Colonic mucosa (tissue), 4 donors: Measurements from ENCODE around the gene MAG. TPM values are rescaled to one million over a fixed set of nuclear protein-coding genes. Genes with fewer than 3 reads are reported as not detected.
A peak's percentile ranks its signal among the peaks of the same experiment; 100 is the strongest.

Source experiments
- DNase-seq: peaks from one replicate; pipeline ENCODE4 v3.0.0-alpha.2; 2020
- H3K27ac ChIP-seq: fragments of 200-600 bp; one replicate; pipeline ENCODE4 v1.8.0; 2021
- H3K27me3 ChIP-seq: fragments of 200-600 bp; one replicate; pipeline ENCODE4 v1.8.0; 2021
- H3K36me3 ChIP-seq: fragments of 200-600 bp; one replicate; pipeline ENCODE4 v1.8.0; 2021
- H3K4me1 ChIP-seq: fragments of 200-600 bp; one replicate; pipeline ENCODE4 v1.8.0; 2021; ENCODE audit warnings: mild to moderate bottlenecking
- H3K4me3 ChIP-seq: fragments of 200-600 bp; one replicate; pipeline ENCODE4 v1.8.0; 2021
- H3K9ac ChIP-seq, 2 donors: one replicate each; pipeline ENCODE4 v1.7.0; 2013; ENCODE audit warnings: control low read depth in 2 of 2, low read depth in 2 of 2, low read length in 2 of 2
- H3K9me3 ChIP-seq: fragments of 200-600 bp; one replicate; pipeline ENCODE4 v1.8.0; 2021
- intact Hi-C: fragments of 100-400 bp; cut with DNase I; formaldehyde crosslinking; loops from one replicate; pipeline ENCODE4 v1.14.1; 2022
- total RNA-seq, 2 donors: library from RNA; stranded (reverse); fragmentation: NEBNext Ultra II Directional in 1 of 2; extraction: Animal tissue kit (Norgen Biotek cat#: 25700) in 1 of 2; gene quantifications; one replicate each; pipeline ENCODE4 v1.2.1, GENCODE V29; 2021
- TF ChIP-seq, protein P1 (sequence below): fragments of 200-600 bp; IDR thresholded peaks from one replicate; pipeline ENCODE4 v1.8.0; 2022; ENCODE audit warnings: antibody characterized with exemption, mild to moderate bottlenecking
- donor health status: healthy.
- donor health status: DM: no; HTN: no; CAD: no.
- donor health status: DM: no; HTN: no; CAD: no.

The MAG gene
- total RNA-seq, 2 donors from 2014 or later: not detected

DNA sequence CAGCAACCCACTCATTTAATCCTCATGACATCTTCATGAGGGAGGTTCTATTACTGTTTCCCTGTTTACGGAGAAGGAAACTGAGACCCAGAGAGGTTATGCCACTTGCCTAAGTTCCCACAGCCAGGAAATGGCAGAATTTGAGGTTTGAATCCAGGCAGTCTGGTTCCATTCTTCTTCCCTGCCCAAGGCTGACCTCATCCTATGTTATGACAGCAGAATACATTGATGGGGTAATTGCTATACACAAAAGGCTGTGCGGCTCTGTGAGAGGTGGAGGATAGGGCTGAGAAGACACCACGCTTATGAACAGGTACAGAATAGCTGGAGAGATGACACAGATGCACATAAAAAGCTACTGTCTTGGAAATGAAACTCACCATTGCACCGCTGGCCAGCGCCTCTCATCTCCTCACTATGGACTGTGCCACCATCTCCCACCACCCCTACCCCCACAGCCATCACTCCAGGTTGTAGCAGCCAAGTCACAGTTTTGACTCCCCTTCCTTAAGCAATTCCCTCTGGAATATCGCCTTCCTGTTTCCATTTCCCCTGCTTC is 11.5 kb downstream of the MAG start:
- H3K36me3 ChIP-seq: no peaks in the 10 kb centered on the region
- H3K9me3 ChIP-seq: no peaks in the 10 kb centered on the region
- TF ChIP-seq, protein P1, sequence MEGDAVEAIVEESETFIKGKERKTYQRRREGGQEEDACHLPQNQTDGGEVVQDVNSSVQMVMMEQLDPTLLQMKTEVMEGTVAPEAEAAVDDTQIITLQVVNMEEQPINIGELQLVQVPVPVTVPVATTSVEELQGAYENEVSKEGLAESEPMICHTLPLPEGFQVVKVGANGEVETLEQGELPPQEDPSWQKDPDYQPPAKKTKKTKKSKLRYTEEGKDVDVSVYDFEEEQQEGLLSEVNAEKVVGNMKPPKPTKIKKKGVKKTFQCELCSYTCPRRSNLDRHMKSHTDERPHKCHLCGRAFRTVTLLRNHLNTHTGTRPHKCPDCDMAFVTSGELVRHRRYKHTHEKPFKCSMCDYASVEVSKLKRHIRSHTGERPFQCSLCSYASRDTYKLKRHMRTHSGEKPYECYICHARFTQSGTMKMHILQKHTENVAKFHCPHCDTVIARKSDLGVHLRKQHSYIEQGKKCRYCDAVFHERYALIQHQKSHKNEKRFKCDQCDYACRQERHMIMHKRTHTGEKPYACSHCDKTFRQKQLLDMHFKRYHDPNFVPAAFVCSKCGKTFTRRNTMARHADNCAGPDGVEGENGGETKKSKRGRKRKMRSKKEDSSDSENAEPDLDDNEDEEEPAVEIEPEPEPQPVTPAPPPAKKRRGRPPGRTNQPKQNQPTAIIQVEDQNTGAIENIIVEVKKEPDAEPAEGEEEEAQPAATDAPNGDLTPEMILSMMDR: no peak
- no peak overlapping the region for H3K9ac ChIP-seq
- intact Hi-C loops: no loop called here
- no peaks in the 10 kb centered on the region for H3K4me1 ChIP-seq
- no peak overlapping the region for H3K27ac ChIP-seq
- H3K27me3 ChIP-seq: no peaks in the 10 kb centered on the region
- DNase-seq: no peak
- no peak overlapping the region for H3K4me3 ChIP-seq

DNA sequence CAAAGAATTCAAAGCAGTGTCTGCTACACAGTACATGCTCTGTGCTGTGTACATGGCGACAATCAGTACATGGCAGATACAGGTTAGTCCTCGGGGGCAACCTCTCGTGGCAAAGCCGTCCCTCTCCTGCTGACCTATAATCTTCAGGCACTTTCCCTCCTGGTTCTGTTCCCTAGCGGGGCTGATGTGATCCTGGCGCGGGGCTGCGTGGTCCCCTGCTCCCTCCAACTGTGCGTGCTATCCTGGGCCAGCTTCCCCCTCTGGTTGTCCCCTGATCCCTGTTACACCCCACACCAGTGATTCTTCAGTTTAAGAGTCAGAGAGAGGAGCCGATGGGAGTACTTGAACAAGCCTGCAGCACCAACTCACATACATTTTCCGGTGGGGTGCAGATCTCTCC is 12.1 kb downstream of the MAG start:
- no peaks in the 10 kb centered on the region for H3K9me3 ChIP-seq
- intact Hi-C loops: no loop called here

DNA sequence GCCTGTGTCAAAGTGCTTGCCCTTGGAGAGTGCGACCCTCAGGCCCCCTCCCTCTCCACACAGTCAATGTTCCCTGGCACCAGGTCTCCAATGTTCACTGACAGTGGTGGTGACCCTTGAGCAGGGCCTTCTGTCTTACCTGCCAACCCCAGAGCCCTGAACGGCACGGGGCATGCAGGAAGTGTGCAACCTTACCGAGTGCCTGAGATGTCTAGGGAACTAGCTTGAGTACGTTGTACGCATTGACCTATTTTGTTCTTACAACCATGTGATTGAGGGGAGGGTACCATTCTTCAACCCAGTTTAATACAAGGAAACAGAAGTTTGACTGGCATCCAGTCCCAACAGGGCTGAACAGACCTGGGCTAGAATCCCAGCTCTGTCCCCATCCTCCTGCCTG is 13.2 kb downstream of the MAG start:
- TF ChIP-seq, protein P1: no peak
- H3K36me3 ChIP-seq: no peaks in the 10 kb centered on the region
- H3K27me3 ChIP-seq: no peaks in the 10 kb centered on the region
- intact Hi-C loops: no loop called here
- no peak overlapping the region for H3K27ac ChIP-seq
- no peak overlapping the region for H3K4me3 ChIP-seq
- peak overlapping the region in 1 of 2 donors; percentile 12 for H3K9ac ChIP-seq
- no peaks in the 10 kb centered on the region for H3K9me3 ChIP-seq
- no peaks in the 10 kb centered on the region for H3K4me1 ChIP-seq
- no peak for DNase-seq

More for the DNA sequence above, 12.1 kb downstream of the MAG start:
- Histone ChIP-seq H3K9ac (no peak overlapping the region), H3K27ac (no peak overlapping the region), H3K27me3 (no peaks in the 10 kb centered on the region), H3K4me1 (no peaks in the 10 kb centered on the region), H3K4me3 (no peak overlapping the region), H3K36me3 (no peaks in the 10 kb centered on the region)
- DNase-seq: no peak
- TF ChIP-seq, protein P1: no peak

DNA sequence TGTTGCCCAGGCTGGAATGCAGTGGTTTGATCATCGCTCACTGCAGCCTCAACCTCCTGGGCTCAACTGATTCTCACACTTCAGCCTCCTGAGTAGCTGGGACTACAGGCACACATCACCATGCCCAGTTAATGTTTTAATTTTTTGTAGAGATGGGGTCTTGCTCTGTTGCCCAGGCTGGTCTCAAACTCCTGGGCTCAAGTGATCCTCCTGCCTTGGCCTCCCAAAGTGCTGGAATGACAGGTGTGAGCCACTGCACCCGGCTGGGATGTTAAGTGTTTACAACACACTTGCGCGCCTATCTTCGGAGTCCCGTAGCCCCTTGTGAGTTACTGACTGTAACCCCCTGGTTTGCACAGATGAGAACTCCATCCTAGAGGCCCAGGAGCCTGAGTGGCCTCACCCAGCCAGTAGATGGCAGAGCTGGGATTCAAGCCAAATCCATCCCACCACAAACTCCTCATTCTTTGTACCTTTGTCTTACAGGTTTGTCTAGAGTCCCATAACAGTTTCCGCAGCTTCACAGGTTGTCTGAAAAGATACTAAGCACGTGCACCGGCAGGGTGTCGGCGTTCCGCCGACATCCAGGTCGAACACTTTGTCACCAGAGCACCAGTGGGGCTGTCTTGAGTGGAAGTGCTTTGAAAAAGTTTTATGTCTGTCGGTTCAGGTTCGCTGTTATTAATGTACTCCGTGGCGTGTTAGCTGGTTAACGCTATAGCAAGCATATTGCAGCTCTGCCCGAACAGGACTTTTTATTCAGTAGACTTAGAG is 14.7 kb downstream of the MAG start:
- Histone ChIP-seq H3K27me3 (no peaks in the 10 kb centered on the region), H3K9ac (no peak overlapping the region), H3K4me1 (no peaks in the 10 kb centered on the region), H3K9me3 (no peaks in the 10 kb centered on the region), H3K36me3 (no peaks in the 10 kb centered on the region), H3K4me3 (no peak overlapping the region), H3K27ac (no peak overlapping the region)
- DNase-seq: no peak
- intact Hi-C loops: no loop called here
- TF ChIP-seq, protein P1: no peak

DNA sequence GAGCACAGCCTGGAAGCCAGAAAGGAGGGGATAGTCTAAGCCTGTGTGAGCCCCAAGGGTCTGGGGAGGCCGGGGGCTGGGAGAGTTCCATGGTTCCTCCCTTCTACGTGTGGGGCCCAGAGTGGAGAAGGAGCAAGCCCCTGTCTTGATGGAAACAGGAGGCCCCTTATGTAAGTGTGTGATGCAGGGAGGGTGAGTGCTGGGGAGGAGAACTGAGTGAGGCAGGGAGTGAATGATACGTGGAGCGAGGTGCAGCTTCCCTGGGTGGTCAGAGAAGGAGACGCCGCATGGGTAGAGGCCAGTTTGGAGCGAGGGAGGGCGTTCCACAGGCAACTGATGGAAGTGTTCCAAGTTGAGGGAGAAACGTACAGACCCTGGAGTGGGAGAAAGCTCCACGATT is 16.0 kb downstream of the MAG start:
- intact Hi-C loops: no loop called here
- TF ChIP-seq, protein P1: no peak
- Histone ChIP-seq H3K4me1 (no peaks in the 10 kb centered on the region), H3K9me3 (no peaks in the 10 kb centered on the region), H3K27me3 (no peaks in the 10 kb centered on the region), H3K9ac (no peak overlapping the region), H3K27ac (no peak overlapping the region), H3K36me3 (no peaks in the 10 kb centered on the region), H3K4me3 (no peak overlapping the region)
- DNase-seq: no peak
